ENCODE results near the gene KCNQ5. TPM values are rescaled to one million over a fixed set of nuclear protein-coding genes. Genes with fewer than 3 reads are reported as not detected.
A peak's percentile ranks its signal among the peaks of the same experiment; 100 is the strongest.

KCNQ5 gene
- total and polyA plus RNA-seq, 2 donors (not counting 1 experiment from before 2014, with no cell fraction given): 0.74 to 4.6 TPM

GRCh38 chr6:72620871-72621290, 983 bp upstream of the KCNQ5 start:
- no peaks in the 10 kb centered on the region for H3K27me3 ChIP-seq (ENCODE audit: control insufficient read depth, insufficient read depth, low read length)
- H3K27ac ChIP-seq (ENCODE audit: insufficient read depth, low read length): no peak overlapping the region
- H3K4me1 ChIP-seq (ENCODE audit: control insufficient read depth, extremely low read depth, insufficient read depth, low read length): peaks cover 2% of the 10 kb centered on the region
- H3K4me3 ChIP-seq (replicated peaks in 1 of 4; ENCODE audit: control extremely low read depth in 1 of 4, insufficient read depth in 1 of 4, low read depth in 3 of 4, low read length in 4 of 4): peak overlapping the region; percentile 64 to 80 (median 76)
- DNase-seq (ENCODE audit: low read depth in 2 of 2): no peak
- TF ChIP-seq EZH2 (IDR thresholded peaks at IDR 0.05; ENCODE audit: low read length, missing control alignments) (no peak), CTCF (conservative IDR thresholded peaks at IDR 0.05 in 1 of 2, IDR thresholded peaks at IDR 0.05 in 1 of 2; ENCODE audit: low read depth in 1 of 2, low read length in 2 of 2) (no peak)
- no peaks in the 10 kb centered on the region for H3K9me3 ChIP-seq (ENCODE audit: control insufficient read depth, insufficient read depth, low read depth, low read length)
- no peak overlapping the region for H3K9ac ChIP-seq (ENCODE audit: insufficient read depth, low read length)
- H4K20me1 ChIP-seq (ENCODE audit: control insufficient read depth, extremely low read depth, insufficient read depth, low read length): no peaks in the 10 kb centered on the region
- peak overlapping the region; percentile 86 for H3K4me2 ChIP-seq (ENCODE audit: extremely low read depth, insufficient read depth, low read length)
- H2AFZ ChIP-seq (ENCODE audit: low read length): peak overlapping the region; percentile 85
- H3K79me2 ChIP-seq (ENCODE audit: control insufficient read depth, insufficient read depth, low read length): peaks cover 13% of the 10 kb centered on the region
- H3K36me3 ChIP-seq (ENCODE audit: control insufficient read depth, insufficient read depth, low read length): no peaks in the 10 kb centered on the region

GRCh38 chr6:72622094-72622940, 453 bp downstream of the KCNQ5 start:
- TF ChIP-seq EZH2 (IDR thresholded peaks at IDR 0.05; ENCODE audit: low read length, missing control alignments) (no peak), CTCF (conservative IDR thresholded peaks at IDR 0.05 in 1 of 2, IDR thresholded peaks at IDR 0.05 in 1 of 2; ENCODE audit: low read depth in 1 of 2, low read length in 2 of 2) (peak in 1 of 2 donors; percentile 6)
- Histone ChIP-seq H3K27ac (ENCODE audit: insufficient read depth, low read length) (peak overlapping the region; percentile 61), H3K9ac (ENCODE audit: insufficient read depth, low read length) (peak overlapping the region; percentile 48), H3K4me3 (replicated peaks in 1 of 4; ENCODE audit: control extremely low read depth in 1 of 4, insufficient read depth in 1 of 4, low read depth in 3 of 4, low read length in 4 of 4) (peak overlapping the region; percentile 66 to 80 (median 76)), H3K36me3 (ENCODE audit: control insufficient read depth, insufficient read depth, low read length) (no peaks in the 10 kb centered on the region), H3K4me1 (ENCODE audit: control insufficient read depth, extremely low read depth, insufficient read depth, low read length) (peaks cover 2% of the 10 kb centered on the region), H3K27me3 (ENCODE audit: control insufficient read depth, insufficient read depth, low read length) (no peaks in the 10 kb centered on the region), H4K20me1 (ENCODE audit: control insufficient read depth, extremely low read depth, insufficient read depth, low read length) (no peaks in the 10 kb centered on the region), H2AFZ (ENCODE audit: low read length) (peak overlapping the region; percentile 84), H3K79me2 (ENCODE audit: control insufficient read depth, insufficient read depth, low read length) (peaks cover 13% of the 10 kb centered on the region), H3K4me2 (ENCODE audit: extremely low read depth, insufficient read depth, low read length) (peak overlapping the region; percentile 89), H3K9me3 (ENCODE audit: control insufficient read depth, insufficient read depth, low read depth, low read length) (no peaks in the 10 kb centered on the region)
- peak in 1 of 2 donors; percentile 48 for DNase-seq (ENCODE audit: low read depth in 2 of 2)

GRCh38 chr6:72623808-72624207, 1.9 kb downstream of the KCNQ5 start:
- Histone ChIP-seq H2AFZ (ENCODE audit: low read length) (no peak overlapping the region), H3K9ac (ENCODE audit: insufficient read depth, low read length) (no peak overlapping the region), H3K4me2 (ENCODE audit: extremely low read depth, insufficient read depth, low read length) (peak overlapping the region; percentile 89), H3K9me3 (ENCODE audit: control insufficient read depth, insufficient read depth, low read depth, low read length) (no peaks in the 10 kb centered on the region), H3K36me3 (ENCODE audit: control insufficient read depth, insufficient read depth, low read length) (no peaks in the 10 kb centered on the region), H3K79me2 (ENCODE audit: control insufficient read depth, insufficient read depth, low read length) (peaks cover 13% of the 10 kb centered on the region), H3K27me3 (ENCODE audit: control insufficient read depth, insufficient read depth, low read length) (no peaks in the 10 kb centered on the region), H3K4me1 (ENCODE audit: control insufficient read depth, extremely low read depth, insufficient read depth, low read length) (peaks cover 2% of the 10 kb centered on the region), H4K20me1 (ENCODE audit: control insufficient read depth, extremely low read depth, insufficient read depth, low read length) (no peaks in the 10 kb centered on the region), H3K4me3 (replicated peaks in 1 of 4; ENCODE audit: control extremely low read depth in 1 of 4, insufficient read depth in 1 of 4, low read depth in 3 of 4, low read length in 4 of 4) (peak overlapping the region in 3 of 4 experiments; percentile 73 to 80 (median 80)), H3K27ac (ENCODE audit: insufficient read depth, low read length) (no peak overlapping the region)
- no peak for DNase-seq (ENCODE audit: low read depth in 2 of 2)
- TF ChIP-seq EZH2 (IDR thresholded peaks at IDR 0.05; ENCODE audit: low read length, missing control alignments) (no peak), CTCF (conservative IDR thresholded peaks at IDR 0.05 in 1 of 2, IDR thresholded peaks at IDR 0.05 in 1 of 2; ENCODE audit: low read depth in 1 of 2, low read length in 2 of 2) (no peak)
